H9 (cell line): ENCODE results near the gene IRF4. TPM values are rescaled to one million over a fixed set of nuclear protein-coding genes. Genes with fewer than 3 reads are reported as not detected.

Experiments
- DNase-seq: peaks from one replicate; pipeline ENCODE4 v3.0.0-alpha.2; 2017
- H2AFZ ChIP-seq: one replicate; pipeline ENCODE4 v1.6.1; 2013; ENCODE audit warnings: mild to moderate bottlenecking, low read length, control low read depth, moderate library complexity
- H2AK5ac ChIP-seq: 2 replicates; pipeline ENCODE4 v1.6.1; 2013; ENCODE audit warnings: low read length, control low read depth, mixed read lengths; ENCODE audit not compliant: insufficient read length
- H2BK120ac ChIP-seq: one replicate; pipeline ENCODE4 v1.6.1; 2013; ENCODE audit warnings: low read depth, mild to moderate bottlenecking, low read length, control low read depth, inconsistent platforms; ENCODE audit not compliant: poor library complexity, severe bottlenecking
- H2BK12ac ChIP-seq: 2 replicates; pipeline ENCODE4 v1.6.1; 2013; ENCODE audit warnings: low read length, control low read depth, mixed read lengths, low read depth; ENCODE audit not compliant: insufficient read length
- H2BK15ac ChIP-seq: 2 replicates; pipeline ENCODE4 v1.6.1; 2013; ENCODE audit warnings: low read depth, low read length, control low read depth
- H2BK20ac ChIP-seq: one replicate; pipeline ENCODE4 v1.6.1; 2013; ENCODE audit warnings: low read depth, mild to moderate bottlenecking, low read length, control low read depth, inconsistent platforms; ENCODE audit not compliant: poor library complexity, severe bottlenecking
- H2BK5ac ChIP-seq: 2 replicates; pipeline ENCODE4 v1.6.1; 2013; ENCODE audit warnings: low read length, control low read depth, mixed read lengths; ENCODE audit not compliant: insufficient read length
- H3K14ac ChIP-seq: 2 replicates; pipeline ENCODE4 v1.6.1; 2013; ENCODE audit warnings: low read length, control low read depth; ENCODE audit not compliant: insufficient read depth
- H3K18ac ChIP-seq: 2 replicates; pipeline ENCODE4 v1.6.1; 2013; ENCODE audit warnings: low read depth, mild to moderate bottlenecking, mixed read lengths, low read length, control low read depth; ENCODE audit not compliant: insufficient read length
- H3K23ac ChIP-seq: 2 replicates; pipeline ENCODE4 v1.6.1; 2013; ENCODE audit warnings: low read length, control low read depth, mixed read lengths, low read depth; ENCODE audit not compliant: insufficient read length
- H3K23me2 ChIP-seq: 2 replicates; pipeline ENCODE4 v1.6.1; 2013; ENCODE audit warnings: low read depth, mild to moderate bottlenecking, mixed read lengths, low read length, control low read depth; ENCODE audit not compliant: insufficient read length, poor library complexity, severe bottlenecking
- H3K27ac ChIP-seq: 2 replicates; pipeline ENCODE4 v1.5.1; 2013; ENCODE audit warnings: low read length, control low read depth, mixed read lengths, low read depth; ENCODE audit not compliant: insufficient read length
- H3K27me3 ChIP-seq: 2 replicates; pipeline ENCODE4 v1.6.1; 2013; ENCODE audit warnings: low read length, control low read depth, inconsistent platforms; ENCODE audit not compliant: insufficient read depth
- H3K4ac ChIP-seq: 2 replicates; pipeline ENCODE4 v1.6.1; 2013; ENCODE audit warnings: low read depth, mild to moderate bottlenecking, control low read depth, inconsistent platforms, low read length, moderate library complexity
- H3K4me1 ChIP-seq: 2 replicates; pipeline ENCODE4 v1.6.1; 2013; ENCODE audit warnings: low read length, control low read depth, inconsistent platforms; ENCODE audit not compliant: insufficient read depth
- H3K4me2 ChIP-seq: 2 replicates; pipeline ENCODE4 v1.6.1; 2013; ENCODE audit warnings: low read length, control low read depth, mixed read lengths; ENCODE audit not compliant: insufficient read length, insufficient read depth
- H3K56ac ChIP-seq: 2 replicates; pipeline ENCODE4 v1.6.1; 2013; ENCODE audit warnings: low read depth, mild to moderate bottlenecking, mixed read lengths, low read length, control low read depth; ENCODE audit not compliant: insufficient read length
- H3K79me1 ChIP-seq: 2 replicates; pipeline ENCODE4 v1.6.1; 2013; ENCODE audit warnings: low read depth, mild to moderate bottlenecking, moderate library complexity, low read length, control low read depth, inconsistent platforms; ENCODE audit not compliant: insufficient read depth, poor library complexity, severe bottlenecking
- H3K79me2 ChIP-seq: 2 replicates; pipeline ENCODE4 v1.6.1; 2013; ENCODE audit warnings: low read length, control low read depth, inconsistent platforms; ENCODE audit not compliant: insufficient read depth
- H3K9ac ChIP-seq: 2 replicates; pipeline ENCODE4 v1.6.1; 2013; ENCODE audit warnings: low read length, control low read depth, mixed read lengths; ENCODE audit not compliant: insufficient read length; ENCODE audit errors: extremely low read depth
- H3K9me3 ChIP-seq: one replicate; pipeline ENCODE4 v1.6.1; 2013; ENCODE audit warnings: low read depth, low read length, inconsistent platforms; ENCODE audit not compliant: control insufficient read depth
- H3T11ph ChIP-seq: one replicate; pipeline ENCODE4 v1.6.1; 2013; ENCODE audit warnings: mild to moderate bottlenecking, low read length, control low read depth, inconsistent platforms
- H4K20me1 ChIP-seq: one replicate; pipeline ENCODE4 v1.6.1; 2013; ENCODE audit not compliant: control insufficient read depth, insufficient read length, insufficient read depth
- H4K5ac ChIP-seq: 2 replicates; pipeline ENCODE4 v1.6.1; 2013; ENCODE audit warnings: low read depth, mild to moderate bottlenecking, mixed read lengths, low read length, control low read depth; ENCODE audit not compliant: insufficient read length
- H4K8ac ChIP-seq: replicated peaks from 2 replicates; pipeline ENCODE4 v1.6.1; 2013; ENCODE audit warnings: low read length, control low read depth, mixed read lengths, low read depth; ENCODE audit not compliant: insufficient read length
- H4K91ac ChIP-seq: 2 replicates; pipeline ENCODE4 v1.6.1; 2013; ENCODE audit warnings: low read depth, mild to moderate bottlenecking, moderate library complexity, mixed read lengths, low read length, control low read depth; ENCODE audit not compliant: insufficient read length
- H3K27ac Mint-ChIP-seq, 3 experiments: 2 replicates in 2 of 3; 3 replicates in 1 of 3; pipeline ENCODE4 v1.8.0; 2020 to 2021; ENCODE audit warnings: mixed read lengths in 3 of 3, mild to moderate bottlenecking in 1 of 3, moderate library complexity in 1 of 3
- H3K27me3 Mint-ChIP-seq: 2 replicates; pipeline ENCODE4 v1.8.0; 2021; ENCODE audit warnings: low read depth, mild to moderate bottlenecking, moderate library complexity, mixed read lengths
- H3K36me3 Mint-ChIP-seq, 3 experiments: 2 replicates in 2 of 3; 3 replicates in 1 of 3; pipeline ENCODE4 v1.8.0; 2020 to 2021; ENCODE audit warnings: low read depth in 3 of 3, mixed read lengths in 3 of 3; ENCODE audit not compliant: insufficient read depth in 1 of 3
- H3K4me1 Mint-ChIP-seq, 2 experiments: 2 replicates each; pipeline ENCODE4 v1.8.0; 2020; ENCODE audit warnings: mixed read lengths in 2 of 2
- H3K4me3 Mint-ChIP-seq, 2 experiments: 2 replicates in 1 of 2; 3 replicates in 1 of 2; pipeline ENCODE4 v1.8.0; 2020 to 2021; ENCODE audit warnings: mild to moderate bottlenecking in 2 of 2, mixed read lengths in 2 of 2, moderate library complexity in 1 of 2
- H3K9me3 Mint-ChIP-seq, 2 experiments: 2 replicates in 1 of 2; 3 replicates in 1 of 2; pipeline ENCODE4 v1.8.0; 2020; ENCODE audit warnings: mild to moderate bottlenecking in 2 of 2, mixed read lengths in 2 of 2, moderate library complexity in 1 of 2
- WGBS: extraction: QIAGEN DNeasy Blood & Tissue Kit; methylation state at CpG from one replicate; pipeline ENCODE4 v1.1.7; 2013; ENCODE audit warnings: missing lambda C conversion rate, low lambda C conversion rate, mixed read lengths; ENCODE audit not compliant: insufficient read length; ENCODE audit errors: extremely low coverage; 5-methylcytosine and 5-hydroxymethylcytosine counted together
- total RNA-seq: library from RNA; stranded (reverse); gene quantifications from 2 replicates; pipeline ENCODE4 v1.2.1, GENCODE V29; 2021
- TF ChIP-seq, protein P1 (sequence below): fragments of 200-600 bp; sonication (generic); conservative IDR thresholded peaks from 3 replicates; pipeline ENCODE4 v1.8.0; 2021; ENCODE audit warnings: antibody characterized with exemption, mild to moderate bottlenecking

The IRF4 gene
- total RNA-seq, 1 experiment from 2014 or later = 0.31 TPM

DNA sequence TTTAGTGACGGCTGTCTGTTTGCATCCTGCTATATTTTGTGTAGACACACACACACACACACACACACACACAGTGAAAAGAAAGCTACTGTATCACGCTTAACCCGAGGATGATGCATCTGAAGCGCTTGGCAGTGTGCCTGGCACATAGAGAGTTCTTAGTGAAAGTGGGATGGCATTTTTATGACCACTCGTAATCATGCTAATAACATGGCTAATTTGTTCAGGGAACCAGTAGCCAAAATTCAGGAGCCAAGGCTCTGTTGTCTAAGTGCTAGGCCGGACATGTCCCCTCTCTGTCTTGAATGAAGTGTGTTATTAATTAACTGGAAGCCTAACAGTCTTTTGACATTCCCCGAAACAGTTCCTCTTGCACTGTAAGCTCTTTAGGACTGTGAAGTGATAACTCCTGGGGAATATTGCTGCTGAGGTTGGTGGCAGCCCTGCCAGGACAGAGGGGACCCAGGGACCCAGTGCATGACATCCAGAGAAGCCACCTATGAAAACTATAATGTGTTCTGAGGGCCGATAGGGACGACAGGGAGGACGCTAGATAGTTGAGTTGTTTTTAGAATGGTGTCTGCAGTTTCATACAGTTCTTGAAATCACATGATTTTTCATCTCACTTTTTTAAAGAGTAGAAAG is 45.0 kb upstream of the IRF4 start:
- Mint-ChIP-seq H3K36me3 (peaks cover 18 to 55% (median 22%) of the 10 kb centered on the region in 3 experiments), H3K27me3 (peaks cover 2% of the 10 kb centered on the region), H3K4me1 (peaks cover 4% of the 10 kb centered on the region in 2 experiments; a peak in 3 of 4 replicates), H3K9me3 (peaks cover 92 to 97% of the 10 kb centered on the region in 2 experiments), H3K27ac (peak overlapping the region in 1 of 3 experiments; percentile 42; a peak in 1 of 7 replicates), H3K4me3 (no peak overlapping the region)
- Histone ChIP-seq H3K23me2 (no peaks in the 10 kb centered on the region), H3K4me2 (no peak overlapping the region), H3K27ac (no peak overlapping the region), H2BK20ac (no peak overlapping the region), H2BK5ac (no peak overlapping the region), H2BK12ac (no peak overlapping the region), H3K79me2 (no peaks in the 10 kb centered on the region), H3K9ac (no peak overlapping the region), H3K18ac (no peak overlapping the region), H3T11ph (no peak overlapping the region), H3K14ac (no peak overlapping the region), H3K9me3 (peaks cover 83% of the 10 kb centered on the region), H4K91ac (no peak overlapping the region), H4K20me1 (no peaks in the 10 kb centered on the region), H3K4me1 (no peaks in the 10 kb centered on the region), H3K56ac (no peak overlapping the region), H2AK5ac (no peak overlapping the region), H4K5ac (no peak overlapping the region), H4K8ac (no peak overlapping the region), H3K79me1 (no peaks in the 10 kb centered on the region), H3K23ac (no peak overlapping the region), H3K27me3 (no peaks in the 10 kb centered on the region), H2AFZ (no peak overlapping the region), H3K4ac (no peak overlapping the region), H2BK15ac (no peak overlapping the region), H2BK120ac (no peak overlapping the region)
- no CpG with 5 or more reads among the region's 10 CpGs for WGBS
- TF ChIP-seq, protein P1, sequence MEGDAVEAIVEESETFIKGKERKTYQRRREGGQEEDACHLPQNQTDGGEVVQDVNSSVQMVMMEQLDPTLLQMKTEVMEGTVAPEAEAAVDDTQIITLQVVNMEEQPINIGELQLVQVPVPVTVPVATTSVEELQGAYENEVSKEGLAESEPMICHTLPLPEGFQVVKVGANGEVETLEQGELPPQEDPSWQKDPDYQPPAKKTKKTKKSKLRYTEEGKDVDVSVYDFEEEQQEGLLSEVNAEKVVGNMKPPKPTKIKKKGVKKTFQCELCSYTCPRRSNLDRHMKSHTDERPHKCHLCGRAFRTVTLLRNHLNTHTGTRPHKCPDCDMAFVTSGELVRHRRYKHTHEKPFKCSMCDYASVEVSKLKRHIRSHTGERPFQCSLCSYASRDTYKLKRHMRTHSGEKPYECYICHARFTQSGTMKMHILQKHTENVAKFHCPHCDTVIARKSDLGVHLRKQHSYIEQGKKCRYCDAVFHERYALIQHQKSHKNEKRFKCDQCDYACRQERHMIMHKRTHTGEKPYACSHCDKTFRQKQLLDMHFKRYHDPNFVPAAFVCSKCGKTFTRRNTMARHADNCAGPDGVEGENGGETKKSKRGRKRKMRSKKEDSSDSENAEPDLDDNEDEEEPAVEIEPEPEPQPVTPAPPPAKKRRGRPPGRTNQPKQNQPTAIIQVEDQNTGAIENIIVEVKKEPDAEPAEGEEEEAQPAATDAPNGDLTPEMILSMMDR = no peak
- DNase-seq = no peak
